ENCODE measurements around the gene C4orf54.

GRCh38 chr4:99696801-99697200 is 39.2 kb upstream of the C4orf54 start:
- TF ChIP-seq, protein P1, sequence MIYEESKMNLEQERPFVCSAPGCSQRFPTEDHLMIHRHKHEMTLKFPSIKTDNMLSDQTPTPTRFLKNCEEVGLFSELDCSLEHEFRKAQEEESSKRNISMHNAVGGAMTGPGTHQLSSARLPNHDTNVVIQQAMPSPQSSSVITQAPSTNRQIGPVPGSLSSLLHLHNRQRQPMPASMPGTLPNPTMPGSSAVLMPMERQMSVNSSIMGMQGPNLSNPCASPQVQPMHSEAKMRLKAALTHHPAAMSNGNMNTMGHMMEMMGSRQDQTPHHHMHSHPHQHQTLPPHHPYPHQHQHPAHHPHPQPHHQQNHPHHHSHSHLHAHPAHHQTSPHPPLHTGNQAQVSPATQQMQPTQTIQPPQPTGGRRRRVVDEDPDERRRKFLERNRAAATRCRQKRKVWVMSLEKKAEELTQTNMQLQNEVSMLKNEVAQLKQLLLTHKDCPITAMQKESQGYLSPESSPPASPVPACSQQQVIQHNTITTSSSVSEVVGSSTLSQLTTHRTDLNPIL (CRISPR knock-in tag; IDR thresholded peaks at IDR 0.05; ENCODE audit: low read depth): no peak
- TF ChIP-seq, protein P2, sequence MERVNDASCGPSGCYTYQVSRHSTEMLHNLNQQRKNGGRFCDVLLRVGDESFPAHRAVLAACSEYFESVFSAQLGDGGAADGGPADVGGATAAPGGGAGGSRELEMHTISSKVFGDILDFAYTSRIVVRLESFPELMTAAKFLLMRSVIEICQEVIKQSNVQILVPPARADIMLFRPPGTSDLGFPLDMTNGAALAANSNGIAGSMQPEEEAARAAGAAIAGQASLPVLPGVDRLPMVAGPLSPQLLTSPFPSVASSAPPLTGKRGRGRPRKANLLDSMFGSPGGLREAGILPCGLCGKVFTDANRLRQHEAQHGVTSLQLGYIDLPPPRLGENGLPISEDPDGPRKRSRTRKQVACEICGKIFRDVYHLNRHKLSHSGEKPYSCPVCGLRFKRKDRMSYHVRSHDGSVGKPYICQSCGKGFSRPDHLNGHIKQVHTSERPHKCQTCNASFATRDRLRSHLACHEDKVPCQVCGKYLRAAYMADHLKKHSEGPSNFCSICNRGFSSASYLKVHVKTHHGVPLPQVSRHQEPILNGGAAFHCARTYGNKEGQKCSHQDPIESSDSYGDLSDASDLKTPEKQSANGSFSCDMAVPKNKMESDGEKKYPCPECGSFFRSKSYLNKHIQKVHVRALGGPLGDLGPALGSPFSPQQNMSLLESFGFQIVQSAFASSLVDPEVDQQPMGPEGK (CRISPR knock-in tag; IDR thresholded peaks at IDR 0.05; ENCODE audit: borderline replicate concordance): no peak
- TF ChIP-seq ZC3H10 (CRISPR knock-in tag; IDR thresholded peaks at IDR 0.05) (no peak), TSHZ2 (CRISPR knock-in tag; IDR thresholded peaks at IDR 0.05) (no peak), ZFP3 (CRISPR knock-in tag; IDR thresholded peaks at IDR 0.05) (no peak), ESRRG (CRISPR knock-in tag; IDR thresholded peaks at IDR 0.05) (no peak), BACH2 (CRISPR knock-in tag; IDR thresholded peaks at IDR 0.05; ENCODE audit: borderline replicate concordance) (no peak), ARNTL (CRISPR knock-in tag; IDR thresholded peaks at IDR 0.05; ENCODE audit: borderline replicate concordance, low read depth) (no peak), OSR1 (CRISPR knock-in tag; IDR thresholded peaks at IDR 0.05) (no peak), ISL1 (CRISPR knock-in tag; IDR thresholded peaks at IDR 0.05) (no peak), SNAI2 (CRISPR knock-in tag; IDR thresholded peaks at IDR 0.05) (no peak), PPARA (CRISPR knock-in tag; IDR thresholded peaks at IDR 0.05; ENCODE audit: borderline replicate concordance) (no peak), ZNF70 (CRISPR knock-in tag; IDR thresholded peaks at IDR 0.05) (no peak)
- TF ChIP-seq, protein P3, sequence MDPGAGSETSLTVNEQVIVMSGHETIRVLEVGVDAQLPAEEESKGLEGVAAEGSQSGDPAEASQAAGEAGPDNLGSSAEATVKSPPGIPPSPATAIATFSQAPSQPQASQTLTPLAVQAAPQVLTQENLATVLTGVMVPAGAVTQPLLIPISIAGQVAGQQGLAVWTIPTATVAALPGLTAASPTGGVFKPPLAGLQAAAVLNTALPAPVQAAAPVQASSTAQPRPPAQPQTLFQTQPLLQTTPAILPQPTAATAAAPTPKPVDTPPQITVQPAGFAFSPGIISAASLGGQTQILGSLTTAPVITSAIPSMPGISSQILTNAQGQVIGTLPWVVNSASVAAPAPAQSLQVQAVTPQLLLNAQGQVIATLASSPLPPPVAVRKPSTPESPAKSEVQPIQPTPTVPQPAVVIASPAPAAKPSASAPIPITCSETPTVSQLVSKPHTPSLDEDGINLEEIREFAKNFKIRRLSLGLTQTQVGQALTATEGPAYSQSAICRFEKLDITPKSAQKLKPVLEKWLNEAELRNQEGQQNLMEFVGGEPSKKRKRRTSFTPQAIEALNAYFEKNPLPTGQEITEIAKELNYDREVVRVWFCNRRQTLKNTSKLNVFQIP (CRISPR knock-in tag; IDR thresholded peaks at IDR 0.05; ENCODE audit: borderline replicate concordance, low read depth): no peak

Measured in SK-N-SH treated with all-trans-retinoic acid at 6 μM for 48 hours (cell line).